ENCODE results near the gene ALAS2.
"Not testable (repeated sequence)": the region's sequence is repeated elsewhere in the genome, so short reads cannot be mapped to it uniquely, and the experiment has no call there.

The ALAS2 gene

GRCh38 chrX:55030271-55031205 is at the start of gene ALAS2:
Gene ALAS2, minus strand, starts transcription at chrX:55030977. Its CDS starts 4,977 bp downstream, at chrX:55026000.
- no peak for DNase-seq

DNA sequence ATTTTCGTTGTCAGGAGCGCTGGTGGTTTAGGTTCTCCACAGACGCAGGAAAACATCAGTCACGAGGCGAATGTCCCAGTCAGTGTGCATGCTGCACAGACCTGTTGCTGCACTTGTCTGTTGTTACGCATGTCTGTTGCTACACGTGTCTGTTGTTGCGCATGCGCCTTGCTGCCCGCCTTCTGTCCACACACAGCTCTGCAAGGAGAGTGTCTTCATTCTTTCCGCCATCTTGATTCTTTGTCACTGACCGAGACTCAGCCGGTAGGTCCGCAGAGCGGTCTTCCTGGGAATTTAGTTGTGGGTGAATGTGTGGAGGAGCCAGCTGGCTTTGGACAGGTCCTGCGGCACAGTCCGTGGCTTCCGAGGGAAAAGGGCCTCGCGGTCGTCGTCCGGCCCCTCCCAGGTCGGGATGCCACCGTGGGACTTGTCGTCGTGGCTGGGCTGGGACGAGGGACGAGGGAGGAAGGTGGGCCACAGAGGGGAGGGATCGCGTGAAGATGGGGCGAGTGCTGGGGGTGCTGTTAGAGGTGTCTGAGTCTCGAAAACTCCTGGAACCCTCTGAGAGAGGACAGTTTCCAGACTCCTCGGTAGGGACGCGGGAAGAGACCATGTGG is 44.2 kb upstream of the ALAS2 start, which contains the start of gene PAGE2B:
Gene PAGE2B (plus strand): TSS at position 180 of the 617 bp plus-strand sequence. CDS start 1,012 bp downstream, outside the sequence.
- no peak for DNase-seq

- no peak for DNase-seq
Measured at GRCh38 chrX:55072286-55072685, 41.5 kb upstream of the ALAS2 start.

GRCh38 chrX:55067180-55067579 is 36.4 kb upstream of the ALAS2 start:
- not testable (repeated sequence) for DNase-seq

DNA sequence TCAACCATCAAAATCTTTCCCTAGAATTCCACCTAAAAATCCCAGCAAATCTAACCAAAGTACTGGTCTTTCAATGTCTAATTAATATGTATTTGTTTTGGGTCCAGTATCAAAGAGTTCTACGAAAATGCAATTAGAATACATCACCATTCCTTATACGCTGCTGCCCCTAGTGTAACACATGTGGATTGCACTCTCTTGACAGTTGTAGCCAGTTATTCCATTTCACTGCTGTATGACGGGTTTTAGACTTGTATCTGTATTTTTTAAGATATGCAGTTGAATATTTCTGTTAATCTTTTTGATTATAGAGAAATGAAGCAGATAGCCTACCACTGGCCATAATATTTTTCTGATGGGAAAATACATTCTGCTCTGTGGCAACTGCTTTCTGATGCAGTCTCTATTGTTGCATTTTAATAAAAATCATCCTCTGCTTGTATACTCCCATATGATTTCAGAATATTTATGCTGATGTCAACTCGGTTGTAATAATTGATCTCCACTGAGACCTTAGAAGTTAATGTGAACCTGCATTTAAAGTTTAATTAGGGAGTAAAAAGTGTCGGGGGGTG is 27.0 kb upstream of the ALAS2 start:
- no peak for DNase-seq

DNA sequence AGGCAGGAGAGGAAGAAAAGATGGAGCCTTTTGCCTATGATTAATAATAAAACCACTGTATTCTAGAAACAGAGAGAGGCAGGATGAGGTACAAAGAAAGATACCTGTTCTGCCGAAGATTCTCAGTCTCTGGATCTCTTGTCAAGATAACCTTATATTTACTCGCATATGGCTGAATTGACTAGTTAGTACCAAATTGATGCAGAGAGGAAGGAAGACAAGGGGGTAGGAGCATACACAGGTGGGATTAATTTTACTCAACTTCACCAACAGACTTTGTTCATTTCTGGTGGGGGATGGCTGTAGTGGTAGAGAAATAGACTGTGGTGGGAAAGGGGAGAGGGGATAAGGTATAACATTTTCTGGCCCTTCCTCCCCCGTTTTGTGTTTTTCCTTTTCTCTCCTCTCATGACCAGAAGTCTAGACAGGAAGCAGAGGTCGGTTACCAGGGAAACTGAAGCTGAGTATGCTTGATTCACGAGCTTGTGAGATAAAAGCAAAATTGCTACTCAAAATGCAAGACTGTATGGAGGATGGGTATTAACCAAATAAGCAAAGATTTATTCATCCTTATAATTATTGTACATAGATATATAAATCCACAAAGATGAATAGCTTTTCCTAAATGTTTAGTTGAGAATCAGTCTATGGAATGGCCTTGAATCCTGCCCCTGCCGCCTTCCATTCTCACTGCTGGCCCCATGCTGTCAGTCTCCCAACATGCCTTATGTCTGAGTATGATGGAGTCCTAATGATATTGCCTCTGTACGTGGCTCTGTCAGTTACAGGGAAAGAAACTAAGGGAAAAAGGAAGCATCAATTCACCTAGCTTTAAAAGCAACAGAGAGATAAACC is 26.3 kb upstream of the ALAS2 start:
- DNase-seq = peak; percentile 7

DNA sequence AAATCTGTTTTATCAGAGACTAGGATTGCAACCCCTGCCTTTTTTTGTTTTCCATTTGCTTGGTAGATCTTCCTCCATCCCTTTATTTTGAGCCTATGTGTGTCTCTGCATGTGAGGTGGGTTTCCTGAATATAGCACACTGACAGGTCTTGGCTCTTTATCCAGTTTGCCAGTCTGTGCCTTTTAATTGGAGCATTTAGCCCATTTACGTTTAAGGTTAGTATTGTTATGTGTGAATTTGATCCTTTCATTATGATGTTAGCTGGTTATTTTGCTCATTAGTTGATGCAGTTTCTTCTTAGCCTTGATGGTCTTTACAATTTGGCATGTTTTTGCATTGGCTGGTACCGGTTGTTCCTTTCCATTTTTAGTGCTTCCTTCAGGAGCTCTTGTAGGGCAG is 19.8 kb upstream of the ALAS2 start:
- not testable (repeated sequence) for DNase-seq

GRCh38 chrX:55041514-55041913 is 10.7 kb upstream of the ALAS2 start:
- DNase-seq = no peak

GRCh38 chrX:55039471-55039870 is 8.7 kb upstream of the ALAS2 start:
- no peak for DNase-seq

DNA sequence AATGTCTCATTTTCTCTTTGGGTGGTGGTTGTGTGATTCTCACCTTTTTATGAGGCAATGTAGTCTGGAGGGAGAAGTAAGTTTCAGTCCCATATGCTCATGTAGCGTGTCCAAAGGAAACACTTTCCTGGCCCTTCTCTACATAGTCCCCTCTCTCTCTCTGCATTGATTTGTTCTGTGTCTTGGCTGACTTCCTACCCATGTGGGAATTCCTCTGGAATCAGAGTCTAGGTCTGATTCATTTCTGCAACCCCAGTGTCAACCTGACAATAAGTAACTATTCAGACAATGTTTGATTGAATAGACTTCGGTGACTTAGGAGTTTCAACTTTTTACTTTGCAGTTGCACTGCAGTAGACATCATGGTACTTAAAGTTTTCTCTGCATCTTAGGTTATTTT is 2.7 kb upstream of the ALAS2 start:
- DNase-seq = no peak

GRCh38 chrX:55029291-55029690 is 1.5 kb downstream of the ALAS2 start:
- no peak for DNase-seq

- no peak for DNase-seq
Measured at GRCh38 chrX:55028611-55029010, 2.2 kb downstream of the ALAS2 start.

DNA sequence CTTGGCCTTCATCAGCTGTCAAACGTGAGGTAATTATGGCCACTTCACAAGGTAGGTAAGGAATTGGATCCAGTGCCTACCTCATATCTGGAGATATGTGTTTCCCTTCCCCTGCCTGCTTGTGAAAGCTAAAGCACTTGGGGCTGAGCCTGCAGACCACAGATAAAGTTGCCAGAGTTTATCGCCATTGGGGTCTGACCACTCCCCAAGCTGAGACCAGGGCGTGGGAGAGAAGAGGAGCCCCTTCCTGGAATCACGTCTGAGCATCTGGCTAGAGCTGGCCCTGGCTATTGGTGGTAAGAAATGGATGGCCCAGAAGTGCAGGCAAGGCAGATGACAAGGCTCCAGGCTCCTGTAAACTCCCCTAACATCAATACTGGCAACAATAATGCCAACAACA is 2.7 kb downstream of the ALAS2 start:
- DNase-seq = no peak

DNA sequence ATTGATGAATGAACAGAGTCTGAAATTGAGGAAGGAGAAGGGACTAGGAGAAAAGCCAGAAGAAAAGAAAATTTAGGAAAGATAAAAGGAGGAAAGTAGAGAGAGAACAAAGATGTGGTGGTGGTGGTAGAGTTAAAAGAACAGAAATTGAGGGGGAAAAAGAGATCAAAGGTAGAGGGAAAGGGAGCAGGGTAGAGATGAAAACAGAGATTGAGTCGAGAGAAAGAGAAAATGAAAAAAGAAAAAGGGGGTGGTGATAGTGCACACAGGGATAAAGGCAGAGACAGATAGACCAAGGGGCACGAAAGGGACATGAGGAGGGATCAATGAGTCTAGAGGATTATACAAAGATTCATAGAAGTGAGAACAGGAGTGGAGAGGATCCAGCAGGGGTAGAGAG is 3.9 kb downstream of the ALAS2 start:
- no peak for DNase-seq

- DNase-seq = no peak
Measured at GRCh38 chrX:55026143-55026542, 4.6 kb downstream of the ALAS2 start.

GRCh38 chrX:55014897-55015299 is 15.9 kb downstream of the ALAS2 start:
- DNase-seq = no peak

GRCh38 chrX:55011294-55011693 is 19.5 kb downstream of the ALAS2 start:
- DNase-seq = no peak

GRCh38 chrX:55008571-55009358 is 22.0 kb downstream of the ALAS2 start:
- no peak for DNase-seq

DNA sequence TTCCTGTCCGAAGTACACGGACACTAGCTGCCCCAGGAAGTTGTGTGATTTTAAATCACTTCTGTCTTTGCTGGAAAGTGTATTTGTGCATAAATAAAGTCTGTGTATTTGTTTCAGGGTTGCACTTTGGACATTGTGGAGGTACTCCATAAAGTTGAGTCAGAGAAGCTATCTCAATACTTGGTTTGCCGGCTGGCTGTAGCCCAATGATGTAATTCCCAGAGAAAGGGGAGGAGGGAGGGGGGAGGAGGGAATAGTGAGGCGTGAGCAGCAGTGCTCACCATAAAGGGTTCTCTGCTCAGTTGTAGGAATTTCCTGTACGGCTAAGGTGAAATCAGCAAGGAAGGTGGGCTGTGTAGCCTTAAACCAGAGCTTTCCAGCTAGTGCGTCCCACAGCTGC is 23.1 kb downstream of the ALAS2 start:
- no peak for DNase-seq

DNA sequence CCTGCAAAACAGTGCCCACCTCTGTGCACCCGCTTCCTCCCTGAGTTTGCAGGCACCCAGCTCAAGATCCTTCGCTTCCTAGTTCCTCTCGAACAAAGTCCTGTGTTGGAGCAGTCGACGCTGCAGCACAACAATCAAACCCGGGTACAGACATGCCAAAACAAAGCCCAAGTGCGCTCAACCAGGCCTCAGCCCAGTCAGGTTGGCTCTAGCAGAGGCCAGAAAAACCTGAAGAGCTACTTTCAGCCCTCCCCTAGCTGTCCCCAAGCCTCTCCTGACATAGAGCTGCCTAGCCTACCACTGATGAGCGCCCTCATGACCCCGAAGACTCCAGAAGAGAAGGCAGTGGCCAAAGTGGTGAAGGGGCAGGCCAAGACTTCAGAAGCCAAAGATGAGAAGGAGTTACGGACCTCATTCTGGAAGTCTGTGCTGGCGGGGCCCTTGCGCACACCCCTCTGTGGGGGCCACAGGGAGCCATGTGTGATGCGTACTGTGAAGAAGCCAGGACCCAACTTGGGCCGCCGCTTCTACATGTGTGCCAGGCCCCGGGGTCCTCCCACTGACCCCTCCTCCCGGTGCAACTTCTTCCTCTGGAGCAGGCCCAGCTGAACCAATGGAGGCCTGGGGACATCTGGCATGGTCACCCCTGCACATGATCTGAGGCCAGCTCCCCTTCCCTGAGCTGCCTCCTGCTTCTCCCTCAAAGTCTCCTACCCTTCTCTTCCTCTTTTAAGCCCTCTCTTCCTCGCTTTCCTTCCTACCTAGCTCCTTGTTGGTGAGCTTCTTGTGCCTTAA is 23.8 kb downstream of the ALAS2 start:
- no peak for DNase-seq

GRCh38 chrX:55005256-55005655 is 25.5 kb downstream of the ALAS2 start:
- DNase-seq = no peak
